IPS DF 19.7 (cell line): ENCODE results near the gene ZSWIM6.

Experiments used
- DNase-seq: peaks from one replicate; pipeline ENCODE4 v3.0.0-alpha.2; 2013; ENCODE audit warnings: low read depth, low spot score

ZSWIM6 gene

DNA sequence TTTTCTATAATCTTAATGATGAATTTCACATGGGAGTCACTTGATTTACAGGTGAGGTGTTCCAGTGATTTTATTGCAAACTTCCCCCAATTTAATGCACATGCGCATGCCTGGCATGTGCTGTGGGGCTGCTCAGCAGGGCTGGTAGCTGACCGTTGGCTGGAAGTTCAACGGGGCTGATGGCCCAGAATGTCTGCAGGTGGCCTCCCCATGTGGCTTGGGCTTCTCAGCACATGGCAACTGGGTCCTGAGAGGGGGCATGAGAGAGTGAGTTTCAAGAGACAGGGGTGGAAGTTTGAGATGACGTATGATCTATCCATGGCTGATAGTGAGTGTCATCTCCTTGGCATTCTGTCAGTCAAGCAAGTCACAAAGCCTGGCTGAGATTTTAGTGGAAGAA lies 259.8 kb downstream of the ZSWIM6 start:
- DNase-seq: no peak

DNA sequence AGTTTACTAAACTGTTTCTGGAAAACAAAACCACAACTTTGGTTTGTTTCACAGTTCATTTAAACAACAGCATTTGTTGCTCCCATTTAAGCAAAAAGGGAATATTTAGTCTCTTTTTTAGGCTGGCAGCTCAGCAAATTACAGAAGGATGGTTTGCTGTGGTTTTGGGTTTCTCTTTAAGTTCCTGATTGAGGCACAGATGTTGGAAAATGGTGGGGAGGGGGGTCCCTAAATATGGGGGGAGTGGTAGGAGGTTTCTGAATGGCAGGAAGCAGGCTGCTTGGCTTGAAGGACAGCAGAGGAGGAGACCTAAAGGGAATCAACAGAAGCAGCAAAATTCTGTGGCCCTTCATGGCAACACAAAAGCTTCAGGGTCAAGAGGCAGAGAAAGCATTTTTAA lies 263.4 kb downstream of the ZSWIM6 start:
- DNase-seq: no peak
